Fibroblast of pulmonary artery (primary cell): ENCODE results near the gene MAPK13.

Experiments used
- DNase-seq: peaks from one replicate; pipeline ENCODE4 v3.0.0-alpha.2; 2010; ENCODE audit warnings: low read depth
- H3K4me3 ChIP-seq: replicated peaks from 2 replicates; pipeline ENCODE4 v1.5.1; 2011; ENCODE audit warnings: low read depth, mild to moderate bottlenecking, control low read depth, low read length, moderate library complexity
- CTCF ChIP-seq: IDR thresholded peaks from 2 replicates; pipeline ENCODE4 v1.5.1; 2011; ENCODE audit warnings: mild to moderate bottlenecking, control low read depth, low read length, inconsistent platforms; ENCODE audit errors: missing control alignments

Gene MAPK13

DNA sequence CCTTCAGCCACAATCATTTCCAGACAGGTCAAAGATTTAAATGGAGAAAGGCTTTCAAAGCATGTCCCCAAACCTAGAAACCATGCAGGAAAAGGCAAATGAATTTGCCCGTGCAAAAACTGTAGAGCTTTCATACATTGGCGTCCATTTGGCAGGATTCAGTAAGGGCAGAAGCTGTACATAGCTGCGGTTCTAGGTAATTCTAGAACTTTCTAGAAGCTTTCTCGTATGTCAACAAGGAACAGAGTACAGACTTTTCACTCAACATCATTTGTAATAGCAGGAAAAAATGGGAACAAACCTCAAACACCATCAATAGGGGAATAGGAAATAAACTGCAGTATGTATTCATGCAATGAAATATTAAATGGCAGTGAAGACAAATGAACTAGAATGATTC lies 11.1 kb upstream of the MAPK13 start:
- H3K4me3 ChIP-seq, result no peak overlapping the region

DNA sequence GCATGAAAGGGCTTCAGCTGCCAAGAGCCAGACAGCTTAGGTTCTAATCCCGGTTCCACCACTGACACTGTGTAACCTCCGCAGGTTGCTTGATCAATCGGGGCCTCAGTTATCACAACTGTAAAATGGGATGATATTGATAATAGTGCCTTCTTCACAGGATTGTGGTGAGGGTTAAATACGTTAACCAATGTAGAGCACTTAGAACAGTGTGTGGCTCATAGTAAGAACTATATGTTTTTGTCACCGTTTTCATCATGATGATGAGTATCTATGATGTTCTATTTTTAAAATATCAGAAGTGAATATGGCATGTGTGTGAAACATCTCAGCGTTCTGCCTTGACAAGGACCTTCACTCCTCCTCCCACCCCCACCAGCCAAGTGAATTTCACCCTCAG lies 10.3 kb upstream of the MAPK13 start:
- no peak for TF ChIP-seq CTCF
- H3K4me3 ChIP-seq, result no peak overlapping the region
- no peak for DNase-seq

More for the DNA sequence above, 11.1 kb upstream of the MAPK13 start:
- TF ChIP-seq CTCF, result no peak
- DNase-seq, result no peak

DNA sequence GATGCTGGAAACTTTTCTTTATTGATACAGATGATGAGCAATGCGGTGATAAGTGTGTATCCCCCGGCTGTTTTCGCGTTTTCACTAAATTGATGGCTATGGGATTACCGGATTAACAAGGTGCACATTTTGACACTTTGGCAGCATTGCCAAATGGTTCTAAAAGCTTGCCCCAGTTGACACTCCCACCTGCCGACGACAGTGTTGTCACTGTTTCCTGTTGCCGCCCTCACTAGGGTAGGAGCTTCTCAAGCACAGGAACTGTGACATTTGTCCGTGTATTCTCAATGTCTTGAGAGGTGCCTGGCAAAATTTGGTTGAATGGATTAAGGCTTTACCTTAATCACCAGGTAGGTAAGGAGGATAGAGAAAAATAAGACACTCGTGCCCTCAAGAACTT lies 9.8 kb upstream of the MAPK13 start:
- no peak for TF ChIP-seq CTCF
- DNase-seq, result no peak
- H3K4me3 ChIP-seq, result no peak overlapping the region

DNA sequence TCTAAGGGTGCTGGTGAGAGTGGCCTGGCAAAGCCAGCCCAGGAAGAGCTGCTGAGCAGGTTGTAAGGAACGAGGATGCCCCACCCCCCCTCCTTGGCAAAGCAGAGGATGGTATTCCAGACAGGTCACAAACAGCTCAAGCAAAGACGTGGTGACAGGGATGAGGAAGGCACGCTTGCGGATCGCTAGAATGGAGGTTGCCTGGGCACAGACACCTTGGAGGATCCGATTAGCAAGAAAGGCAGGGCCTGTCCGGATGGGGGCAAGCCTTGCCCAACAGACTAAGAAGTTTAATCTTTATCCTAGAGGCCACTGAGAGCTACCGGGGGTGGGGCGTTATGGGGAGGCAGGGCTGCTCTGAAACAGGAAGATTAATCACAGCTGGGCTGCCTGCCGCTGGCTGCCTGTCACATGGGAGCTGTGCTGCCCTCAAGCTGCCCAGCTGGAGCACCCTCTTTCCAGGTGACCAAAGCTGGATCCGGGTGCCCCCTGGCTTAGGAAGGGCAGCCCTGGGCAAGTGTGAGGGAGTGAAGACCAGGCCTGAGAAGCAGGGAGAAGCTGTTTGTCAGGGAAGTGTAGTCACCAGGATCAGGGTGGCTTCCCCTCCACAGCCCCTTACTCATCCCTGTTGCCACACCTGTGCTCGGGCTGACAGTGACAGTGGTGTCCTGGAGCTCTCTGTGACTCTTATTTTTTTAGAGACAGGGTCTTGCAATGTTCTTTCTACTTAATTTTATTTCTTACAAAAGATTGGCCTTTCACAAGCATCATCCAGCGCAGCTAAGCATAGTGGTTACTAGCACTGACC lies 9.1 kb upstream of the MAPK13 start:
- no peak overlapping the region for H3K4me3 ChIP-seq
- TF ChIP-seq CTCF, result no peak
- peak; percentile 61 for DNase-seq

- no peak for TF ChIP-seq CTCF
- H3K4me3 ChIP-seq, result no peak overlapping the region
Measured at GRCh38 chr6:36121787-36122494, 8.4 kb upstream of the MAPK13 start.

DNA sequence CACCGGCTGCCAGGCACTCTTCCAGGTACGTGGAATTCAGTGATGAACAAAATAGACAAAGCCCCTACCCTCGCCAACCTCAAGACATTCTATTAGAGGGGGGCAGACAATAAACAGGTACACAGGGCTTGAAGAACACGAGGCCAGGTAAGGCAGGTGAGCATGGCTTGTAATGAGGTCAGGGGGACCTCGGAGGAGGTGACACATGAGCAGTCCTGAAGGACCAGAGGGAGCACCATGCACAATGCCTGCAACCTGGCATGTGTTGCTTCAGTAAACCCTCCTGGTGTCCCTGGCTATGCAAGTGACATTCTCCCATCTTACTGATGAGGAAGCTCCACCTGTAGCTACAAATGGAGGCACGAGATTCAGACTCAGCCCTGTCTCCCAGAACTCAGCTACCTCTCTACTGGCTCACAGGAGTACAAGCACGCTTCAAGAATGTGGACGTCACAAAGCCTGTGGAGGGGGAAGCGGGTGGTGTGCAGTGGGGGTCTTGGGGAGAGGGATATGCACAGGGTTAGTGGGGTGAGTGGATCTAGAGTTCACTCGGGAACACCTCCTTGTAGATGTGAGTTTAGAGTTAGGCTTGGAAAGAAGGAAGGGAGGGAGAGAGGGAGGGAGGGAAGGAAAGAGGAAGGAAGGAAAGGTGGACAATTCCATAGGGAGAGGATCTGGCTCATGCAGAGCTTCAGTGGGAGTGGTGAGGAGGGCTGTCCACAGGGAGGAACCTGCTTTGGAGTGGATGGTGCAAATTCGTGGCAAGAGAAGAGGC lies 7.6 kb upstream of the MAPK13 start:
- no peak for TF ChIP-seq CTCF
- no peak for DNase-seq
- H3K4me3 ChIP-seq, result no peak overlapping the region

More at GRCh38 chr6:36121787-36122494, 8.4 kb upstream of the MAPK13 start:
- DNase-seq, result no peak
